HepG2 (cell line): ENCODE data around the gene LTBR. TPM values are rescaled to one million over a fixed set of nuclear protein-coding genes. Genes with fewer than 3 reads are reported as not detected.
A peak's percentile ranks its signal among the peaks of the same experiment; 100 is the strongest.

Source experiments
- AHR ChIP-seq: IDR thresholded peaks from 2 replicates; pipeline ENCODE4 v1.6.1; 2018; ENCODE audit warnings: missing genetic modification reagents, missing compliant biosample characterization
- BHLHE40 ChIP-seq: IDR thresholded peaks from 2 replicates; pipeline ENCODE4 v1.6.1; 2011; ENCODE audit warnings: low read length, improper control_type of control experiment
- BRCA1 ChIP-seq: sonication (generic); formaldehyde crosslinking; IDR thresholded peaks from 2 replicates; pipeline ENCODE4 v1.4.0; 2020; ENCODE audit warnings: missing genetic modification reagents
- IRX3 ChIP-seq: sonication (generic); formaldehyde crosslinking; IDR thresholded peaks from 2 replicates; pipeline ENCODE4 v1.8.1; 2023; ENCODE audit warnings: mild to moderate bottlenecking, low read depth, missing genetic modification reagents, borderline replicate concordance
- ISL2 ChIP-seq: sonication (generic); formaldehyde crosslinking; IDR thresholded peaks from 2 replicates; pipeline ENCODE4 v1.5.0; 2020; ENCODE audit warnings: missing genetic modification reagents
- JARID2 ChIP-seq: sonication (generic); formaldehyde crosslinking; IDR thresholded peaks from 2 replicates; pipeline ENCODE4 v1.8.1; 2023; ENCODE audit warnings: missing genetic modification reagents, inconsistent platforms; ENCODE audit not compliant: insufficient replicate concordance
- NBN ChIP-seq: fragments of 450-650 bp; conservative IDR thresholded peaks from 2 replicates; pipeline ENCODE4 v1.6.1; 2017
- NCOR1 ChIP-seq: fragments of 200-600 bp; sonication (generic); IDR thresholded peaks from 2 replicates; pipeline ENCODE4 v1.7.0; 2017; ENCODE audit warnings: antibody characterized with exemption, low read length, borderline replicate concordance
- REXO4 ChIP-seq: sonication (generic); formaldehyde crosslinking; IDR thresholded peaks from 2 replicates; pipeline ENCODE4 v1.8.0; 2022; ENCODE audit warnings: missing genetic modification reagents, mild to moderate bottlenecking, borderline replicate concordance
- XBP1 ChIP-seq: sonication (generic); formaldehyde crosslinking; IDR thresholded peaks from 2 replicates; pipeline ENCODE4 v1.5.0; 2020; ENCODE audit warnings: missing genetic modification reagents
- ZNF34 ChIP-seq: sonication (generic); formaldehyde crosslinking; IDR thresholded peaks from 2 replicates; pipeline ENCODE4 v1.4.0; 2020; ENCODE audit warnings: mild to moderate bottlenecking, missing genetic modification reagents, borderline replicate concordance
- ZNF468 ChIP-seq: sonication (generic); formaldehyde crosslinking; IDR thresholded peaks from 2 replicates; pipeline ENCODE4 v1.8.0; 2022; ENCODE audit warnings: mild to moderate bottlenecking, moderate library complexity, missing genetic modification reagents
- polyA plus RNA-seq, 8 experiments: library from polyadenylated mRNA; depleted of rRNA in 3 of 8; stranded (reverse) in 7 of 8; unstranded in 1 of 8; fragments of >200 nt; fragmentation: Illumina TruSeq in 4 of 8; extraction: Trizol in 4 of 8; gene quantifications; 2 replicates each; pipeline versions ENCODE4 v1.2.1 to v1.2.3, GENCODE V29; 2011 to 2016; ENCODE audit warnings: low read depth in 4 of 8, missing spikeins in 1 of 8, mixed read lengths in 1 of 8; ENCODE audit not compliant: insufficient read depth in 1 of 8
- total RNA-seq, 5 experiments: library from RNA; depleted of rRNA; stranded (reverse); fragments of >200 nt; fragmentation: Illumina TruSeq; extraction: Trizol; gene quantifications; 2 replicates each; pipeline ENCODE4 v1.2.3, GENCODE V29; 2016; ENCODE audit warnings: low read depth in 1 of 5
- TF ChIP-seq, protein P1 (sequence below): sonication (generic); formaldehyde crosslinking; IDR thresholded peaks from 2 replicates; pipeline ENCODE4 v1.4.0; 2020; ENCODE audit warnings: missing genetic modification reagents
- TF ChIP-seq, protein P2 (sequence below): sonication (generic); formaldehyde crosslinking; IDR thresholded peaks from 2 replicates; pipeline ENCODE4 v1.9.0; 2021; ENCODE audit warnings: missing genetic modification reagents, borderline replicate concordance
- TF ChIP-seq, protein P3 (sequence below): sonication (generic); formaldehyde crosslinking; IDR thresholded peaks from 2 replicates; pipeline ENCODE4 v1.4.0; 2020; ENCODE audit warnings: missing genetic modification reagents, borderline replicate concordance

LTBR gene
- total and polyA plus RNA-seq, 2 of the 13 experiments (the other 11 are each of a cell fraction or from before 2014, with no cell fraction given) = 31.4 to 34.8 TPM

DNA sequence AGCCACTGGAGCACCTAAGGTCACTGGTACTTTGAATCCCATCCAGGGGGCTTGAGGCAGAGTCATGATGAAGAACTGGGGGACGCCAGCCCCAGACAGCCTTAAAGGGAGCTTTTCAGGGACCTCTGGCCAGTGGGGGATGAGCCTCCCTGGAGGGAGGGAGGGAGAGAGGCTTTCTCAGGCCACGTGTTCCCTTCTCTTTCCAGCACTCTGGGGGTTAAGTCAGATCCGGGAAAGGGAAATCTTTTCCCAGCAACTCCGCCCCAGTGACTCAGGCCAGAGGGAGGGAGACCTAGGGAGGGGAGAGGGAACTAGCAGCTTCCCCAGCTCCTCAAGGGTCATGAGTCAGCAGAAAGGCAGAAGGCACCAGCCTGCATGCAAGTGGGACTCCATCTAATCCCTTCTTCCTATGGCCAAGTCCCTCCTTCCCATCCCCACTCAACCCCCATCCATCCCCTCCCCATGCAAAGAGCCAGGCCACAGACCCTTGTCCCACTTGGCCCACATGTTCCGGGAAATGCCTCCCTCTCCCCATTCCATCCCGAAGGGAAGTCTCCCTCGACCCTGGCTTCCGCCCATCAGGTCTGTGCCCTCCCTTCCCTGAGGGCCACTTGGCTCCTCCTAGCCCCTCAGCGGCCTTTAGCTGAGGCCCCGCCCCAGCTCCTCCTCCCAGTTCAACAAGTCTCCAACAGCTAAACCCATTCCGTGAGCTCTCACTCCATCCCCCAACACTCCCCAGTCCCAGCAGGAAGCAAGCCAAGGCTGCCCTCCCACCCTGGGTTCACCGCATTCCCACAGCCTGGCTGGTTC lies 47.7 kb upstream of the LTBR start (continued):
- TF ChIP-seq, protein P1, sequence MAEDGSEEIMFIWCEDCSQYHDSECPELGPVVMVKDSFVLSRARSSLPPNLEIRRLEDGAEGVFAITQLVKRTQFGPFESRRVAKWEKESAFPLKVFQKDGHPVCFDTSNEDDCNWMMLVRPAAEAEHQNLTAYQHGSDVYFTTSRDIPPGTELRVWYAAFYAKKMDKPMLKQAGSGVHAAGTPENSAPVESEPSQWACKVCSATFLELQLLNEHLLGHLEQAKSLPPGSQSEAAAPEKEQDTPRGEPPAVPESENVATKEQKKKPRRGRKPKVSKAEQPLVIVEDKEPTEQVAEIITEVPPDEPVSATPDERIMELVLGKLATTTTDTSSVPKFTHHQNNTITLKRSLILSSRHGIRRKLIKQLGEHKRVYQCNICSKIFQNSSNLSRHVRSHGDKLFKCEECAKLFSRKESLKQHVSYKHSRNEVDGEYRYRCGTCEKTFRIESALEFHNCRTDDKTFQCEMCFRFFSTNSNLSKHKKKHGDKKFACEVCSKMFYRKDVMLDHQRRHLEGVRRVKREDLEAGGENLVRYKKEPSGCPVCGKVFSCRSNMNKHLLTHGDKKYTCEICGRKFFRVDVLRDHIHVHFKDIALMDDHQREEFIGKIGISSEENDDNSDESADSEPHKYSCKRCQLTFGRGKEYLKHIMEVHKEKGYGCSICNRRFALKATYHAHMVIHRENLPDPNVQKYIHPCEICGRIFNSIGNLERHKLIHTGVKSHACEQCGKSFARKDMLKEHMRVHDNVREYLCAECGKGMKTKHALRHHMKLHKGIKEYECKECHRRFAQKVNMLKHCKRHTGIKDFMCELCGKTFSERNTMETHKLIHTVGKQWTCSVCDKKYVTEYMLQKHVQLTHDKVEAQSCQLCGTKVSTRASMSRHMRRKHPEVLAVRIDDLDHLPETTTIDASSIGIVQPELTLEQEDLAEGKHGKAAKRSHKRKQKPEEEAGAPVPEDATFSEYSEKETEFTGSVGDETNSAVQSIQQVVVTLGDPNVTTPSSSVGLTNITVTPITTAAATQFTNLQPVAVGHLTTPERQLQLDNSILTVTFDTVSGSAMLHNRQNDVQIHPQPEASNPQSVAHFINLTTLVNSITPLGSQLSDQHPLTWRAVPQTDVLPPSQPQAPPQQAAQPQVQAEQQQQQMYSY (CRISPR knock-in tag) = peak; percentile 91
- TF ChIP-seq AHR (CRISPR knock-in tag) (0 out of 2 replicates have a peak, but pooled peaks have one; percentile 38), REXO4 (CRISPR knock-in tag) (no peak), NCOR1 (no peak), NBN (no peak), IRX3 (CRISPR knock-in tag) (no peak), BHLHE40 (no peak; the same call in 1 of the 2 replicates), ISL2 (CRISPR knock-in tag) (peak; percentile 42; the same call in 1 of the 2 replicates), JARID2 (no peak), ZNF468 (CRISPR knock-in tag) (no peak), XBP1 (no peak), BRCA1 (no peak), ZNF34 (CRISPR knock-in tag) (peak; percentile 83; the same call in 1 of the 2 replicates)
- TF ChIP-seq, protein P2, sequence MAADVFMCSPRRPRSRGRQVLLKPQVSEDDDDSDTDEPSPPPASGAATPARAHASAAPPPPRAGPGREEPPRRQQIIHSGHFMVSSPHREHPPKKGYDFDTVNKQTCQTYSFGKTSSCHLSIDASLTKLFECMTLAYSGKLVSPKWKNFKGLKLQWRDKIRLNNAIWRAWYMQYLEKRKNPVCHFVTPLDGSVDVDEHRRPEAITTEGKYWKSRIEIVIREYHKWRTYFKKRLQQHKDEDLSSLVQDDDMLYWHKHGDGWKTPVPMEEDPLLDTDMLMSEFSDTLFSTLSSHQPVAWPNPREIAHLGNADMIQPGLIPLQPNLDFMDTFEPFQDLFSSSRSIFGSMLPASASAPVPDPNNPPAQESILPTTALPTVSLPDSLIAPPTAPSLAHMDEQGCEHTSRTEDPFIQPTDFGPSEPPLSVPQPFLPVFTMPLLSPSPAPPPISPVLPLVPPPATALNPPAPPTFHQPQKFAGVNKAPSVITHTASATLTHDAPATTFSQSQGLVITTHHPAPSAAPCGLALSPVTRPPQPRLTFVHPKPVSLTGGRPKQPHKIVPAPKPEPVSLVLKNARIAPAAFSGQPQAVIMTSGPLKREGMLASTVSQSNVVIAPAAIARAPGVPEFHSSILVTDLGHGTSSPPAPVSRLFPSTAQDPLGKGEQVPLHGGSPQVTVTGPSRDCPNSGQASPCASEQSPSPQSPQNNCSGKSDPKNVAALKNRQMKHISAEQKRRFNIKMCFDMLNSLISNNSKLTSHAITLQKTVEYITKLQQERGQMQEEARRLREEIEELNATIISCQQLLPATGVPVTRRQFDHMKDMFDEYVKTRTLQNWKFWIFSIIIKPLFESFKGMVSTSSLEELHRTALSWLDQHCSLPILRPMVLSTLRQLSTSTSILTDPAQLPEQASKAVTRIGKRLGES (CRISPR knock-in tag) = no peak
- TF ChIP-seq, protein P3, sequence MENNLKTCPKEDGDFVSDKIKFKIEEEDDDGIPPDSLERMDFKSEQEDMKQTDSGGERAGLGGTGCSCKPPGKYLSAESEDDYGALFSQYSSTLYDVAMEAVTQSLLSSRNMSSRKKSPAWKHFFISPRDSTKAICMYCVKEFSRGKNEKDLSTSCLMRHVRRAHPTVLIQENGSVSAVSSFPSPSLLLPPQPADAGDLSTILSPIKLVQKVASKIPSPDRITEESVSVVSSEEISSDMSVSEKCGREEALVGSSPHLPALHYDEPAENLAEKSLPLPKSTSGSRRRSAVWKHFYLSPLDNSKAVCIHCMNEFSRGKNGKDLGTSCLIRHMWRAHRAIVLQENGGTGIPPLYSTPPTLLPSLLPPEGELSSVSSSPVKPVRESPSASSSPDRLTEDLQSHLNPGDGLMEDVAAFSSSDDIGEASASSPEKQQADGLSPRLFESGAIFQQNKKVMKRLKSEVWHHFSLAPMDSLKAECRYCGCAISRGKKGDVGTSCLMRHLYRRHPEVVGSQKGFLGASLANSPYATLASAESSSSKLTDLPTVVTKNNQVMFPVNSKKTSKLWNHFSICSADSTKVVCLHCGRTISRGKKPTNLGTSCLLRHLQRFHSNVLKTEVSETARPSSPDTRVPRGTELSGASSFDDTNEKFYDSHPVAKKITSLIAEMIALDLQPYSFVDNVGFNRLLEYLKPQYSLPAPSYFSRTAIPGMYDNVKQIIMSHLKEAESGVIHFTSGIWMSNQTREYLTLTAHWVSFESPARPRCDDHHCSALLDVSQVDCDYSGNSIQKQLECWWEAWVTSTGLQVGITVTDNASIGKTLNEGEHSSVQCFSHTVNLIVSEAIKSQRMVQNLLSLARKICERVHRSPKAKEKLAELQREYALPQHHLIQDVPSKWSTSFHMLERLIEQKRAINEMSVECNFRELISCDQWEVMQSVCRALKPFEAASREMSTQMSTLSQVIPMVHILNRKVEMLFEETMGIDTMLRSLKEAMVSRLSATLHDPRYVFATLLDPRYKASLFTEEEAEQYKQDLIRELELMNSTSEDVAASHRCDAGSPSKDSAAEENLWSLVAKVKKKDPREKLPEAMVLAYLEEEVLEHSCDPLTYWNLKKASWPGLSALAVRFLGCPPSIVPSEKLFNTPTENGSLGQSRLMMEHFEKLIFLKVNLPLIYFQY = no peak
